Fibroblast of skin of left quadriceps (primary cell): ENCODE results near the gene DNAJB6.
A peak's percentile ranks its signal among the peaks of the same experiment; 100 is the strongest.

Source experiments
- DNase-seq, 2 experiments: peaks; one replicate each; pipeline ENCODE4 v3.0.0-alpha.2; 2013; ENCODE audit warnings: low read depth in 2 of 2

DNAJB6 gene

GRCh38 chr7:157428554-157428945, 91.7 kb downstream of the DNAJB6 start:
- DNase-seq: no peak

GRCh38 chr7:157429001-157429679, 92.3 kb downstream of the DNAJB6 start:
- DNase-seq: no peak

GRCh38 chr7:157429680-157430224, 92.9 kb downstream of the DNAJB6 start:
- DNase-seq: no peak

GRCh38 chr7:157430721-157431120, 93.9 kb downstream of the DNAJB6 start:
- DNase-seq: no peak

- DNase-seq: no peak
Observed at GRCh38 chr7:157431173-157431950, 94.6 kb downstream of the DNAJB6 start.

- DNase-seq: no peak
Observed at GRCh38 chr7:157431951-157432540, 95.2 kb downstream of the DNAJB6 start.

GRCh38 chr7:157432541-157432956, 95.7 kb downstream of the DNAJB6 start:
- DNase-seq: peak; percentile 29 to 32

GRCh38 chr7:157432957-157433576, 96.3 kb downstream of the DNAJB6 start:
- peak in 1 of 2 experiments; percentile 5 for DNase-seq

GRCh38 chr7:157433628-157434027, 96.8 kb downstream of the DNAJB6 start:
- DNase-seq: no peak

- DNase-seq: no peak
Observed at GRCh38 chr7:157434231-157434630, 97.4 kb downstream of the DNAJB6 start.

- no peak for DNase-seq
Observed at GRCh38 chr7:157434701-157435100, 97.9 kb downstream of the DNAJB6 start.

GRCh38 chr7:157436076-157436475, 99.3 kb downstream of the DNAJB6 start:
- DNase-seq: no peak

- DNase-seq: no peak
Observed at GRCh38 chr7:157436763-157437480, 100.1 kb downstream of the DNAJB6 start.

- no peak for DNase-seq
Observed at GRCh38 chr7:157437519-157438061, 100.8 kb downstream of the DNAJB6 start.

- no peak for DNase-seq
Observed at GRCh38 chr7:157438121-157439025, 101.6 kb downstream of the DNAJB6 start.

- DNase-seq: no peak
Observed at GRCh38 chr7:157439149-157439548, 102.3 kb downstream of the DNAJB6 start.

GRCh38 chr7:157439761-157440160, 103.0 kb downstream of the DNAJB6 start:
- DNase-seq: no peak

GRCh38 chr7:157440346-157441022, 103.7 kb downstream of the DNAJB6 start:
- DNase-seq: no peak

GRCh38 chr7:157441023-157441399, 104.2 kb downstream of the DNAJB6 start:
- no peak for DNase-seq

- no peak for DNase-seq
Observed at GRCh38 chr7:157442456-157442855, 105.7 kb downstream of the DNAJB6 start.
